ENCODE measurements around the gene C2CD4C.

GRCh38 chr19:366951-367350 is 42.0 kb downstream of the C2CD4C start:
- TF ChIP-seq POLR2A (IDR thresholded peaks at IDR 0.05), result no peak
- no peak for TF ChIP-seq CTCF (IDR thresholded peaks at IDR 0.05)
- no peak for TF ChIP-seq EP300 (IDR thresholded peaks at IDR 0.05)

Data from upper lobe of left lung (tissue), 4 donors.